GM18505 (cell line): ENCODE measurements around the gene PPFIBP2.

Experiments
- ATAC-seq: cut with Tn5 transposase; IDR thresholded peaks from one replicate; pipeline ENCODE4 v1.9.1; 2021; ENCODE audit not compliant: unreplicated experiment
- POLR2A ChIP-seq: IDR thresholded peaks from 4 replicates; pipeline ENCODE4 v1.6.1; 2011; ENCODE audit warnings: borderline replicate concordance; ENCODE audit not compliant: insufficient read depth, insufficient read length; ENCODE audit errors: extremely low read depth

PPFIBP2 gene

DNA sequence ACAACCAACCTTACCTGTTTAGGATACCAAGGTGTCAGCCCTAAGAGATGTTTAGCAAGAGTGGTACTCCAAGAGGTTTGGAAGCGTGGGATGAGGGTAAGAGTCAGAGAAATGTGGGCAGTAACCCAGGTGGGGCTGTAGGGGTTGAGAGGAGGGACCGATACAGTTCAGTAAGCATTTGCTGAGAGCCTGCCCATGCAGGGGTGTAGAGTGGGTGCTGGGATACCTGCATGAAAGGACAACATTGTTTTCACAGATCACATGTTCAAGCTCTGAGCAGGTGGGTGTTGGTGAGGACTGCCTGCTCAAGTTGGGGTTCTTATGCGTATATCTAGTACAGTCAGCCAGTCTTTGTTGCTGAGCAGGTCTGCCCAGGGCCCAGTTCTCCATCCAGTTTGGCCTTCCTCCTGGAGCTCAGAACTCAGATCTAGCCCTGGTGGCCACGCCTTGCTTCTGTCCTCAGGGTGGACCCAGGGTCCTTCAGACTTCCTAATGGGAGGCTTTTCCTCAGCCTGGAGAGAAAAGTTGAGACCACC lies 14.8 kb downstream of the PPFIBP2 start:
- no peak for TF ChIP-seq POLR2A
- ATAC-seq = no peak

- ATAC-seq = no peak
These were observed 16.3 kb downstream of the PPFIBP2 start for GRCh38 chr11:7530013-7530640.

DNA sequence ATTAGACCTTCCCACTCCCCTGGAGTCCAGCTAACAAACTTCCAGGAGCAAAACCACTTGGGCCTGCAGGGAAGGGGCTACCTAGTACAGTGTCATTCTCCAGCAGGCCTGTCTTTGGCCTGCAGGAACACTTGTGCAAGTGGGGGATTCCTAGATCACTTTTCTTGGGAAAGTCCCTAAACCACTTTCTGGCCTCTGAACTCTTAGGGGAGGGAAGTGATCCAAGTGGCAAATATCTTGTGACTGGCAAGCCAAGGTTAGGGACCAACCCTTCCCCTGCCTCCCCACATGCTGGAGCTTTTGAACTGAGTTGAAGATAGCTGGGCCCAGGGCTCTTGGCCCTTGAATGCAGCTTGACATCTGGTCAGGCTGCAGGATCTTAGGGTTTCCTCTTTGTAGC lies 17.2 kb downstream of the PPFIBP2 start:
- ATAC-seq = no peak
- peak; percentile 17 for TF ChIP-seq POLR2A

More at GRCh38 chr11:7530013-7530640, 16.3 kb downstream of the PPFIBP2 start:
- TF ChIP-seq POLR2A = no peak

- TF ChIP-seq POLR2A = no peak
- ATAC-seq = no peak
These were observed 18.8 kb downstream of the PPFIBP2 start for GRCh38 chr11:7532405-7533145.

DNA sequence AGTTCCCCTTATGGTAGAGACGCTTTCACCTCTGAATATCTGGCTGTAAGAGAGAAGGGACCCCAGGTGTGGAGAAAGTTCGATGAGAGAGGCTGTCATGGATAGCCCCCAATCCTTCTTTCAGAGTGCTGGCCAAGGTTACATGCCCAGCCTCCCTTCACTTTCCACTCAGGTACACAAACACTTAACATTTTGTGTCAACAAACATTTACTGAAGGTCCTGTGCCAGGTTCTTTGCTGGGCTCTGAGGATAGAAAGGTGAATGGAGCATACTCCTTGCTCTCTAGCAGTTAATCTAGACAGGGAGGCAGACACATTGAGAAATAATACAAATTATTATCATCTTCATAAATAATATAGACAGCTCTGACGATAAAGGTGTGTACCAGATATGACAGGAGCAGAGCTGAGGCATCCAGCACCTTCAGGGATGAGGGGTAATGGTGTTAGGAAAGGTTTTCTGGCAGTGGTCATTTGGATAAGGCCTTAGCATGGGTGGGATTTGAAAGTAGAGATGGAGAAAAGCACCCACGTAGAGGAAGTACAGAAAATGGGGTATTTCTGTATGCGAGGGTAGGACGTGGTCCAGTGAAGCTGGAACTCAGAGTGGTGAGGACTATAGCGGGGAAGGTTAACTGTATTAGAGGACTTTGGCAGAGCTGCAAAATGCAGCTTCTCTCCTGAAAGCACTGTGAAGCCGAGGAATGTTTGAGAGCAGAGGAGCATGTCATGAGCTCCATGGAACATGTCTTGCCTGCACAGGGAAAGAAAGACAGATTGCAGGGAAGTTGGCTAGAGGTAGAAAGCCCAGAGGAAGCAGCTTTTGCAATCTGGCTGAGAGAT lies 19.6 kb downstream of the PPFIBP2 start:
- ATAC-seq = no peak

DNA sequence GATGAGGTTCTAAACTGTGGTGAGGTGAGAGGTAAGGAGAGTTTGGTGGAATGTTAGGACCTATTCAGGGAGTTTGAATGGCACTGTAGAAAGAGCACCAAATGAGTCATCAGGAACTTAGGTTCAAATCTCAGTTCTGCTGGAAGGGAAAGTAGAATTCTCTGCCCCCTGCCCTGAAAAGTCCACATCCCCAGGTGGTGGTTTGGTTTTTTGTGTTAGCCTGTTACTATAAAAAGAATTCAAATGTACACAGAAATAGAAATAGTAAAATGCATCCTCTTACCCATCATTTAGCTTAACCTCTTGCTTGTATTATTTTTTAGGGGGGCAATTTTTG lies 20.2 kb downstream of the PPFIBP2 start:
- no peak for ATAC-seq
- no peak for TF ChIP-seq POLR2A

More for the DNA sequence above, 19.6 kb downstream of the PPFIBP2 start:
- TF ChIP-seq POLR2A = peak; percentile 34

DNA sequence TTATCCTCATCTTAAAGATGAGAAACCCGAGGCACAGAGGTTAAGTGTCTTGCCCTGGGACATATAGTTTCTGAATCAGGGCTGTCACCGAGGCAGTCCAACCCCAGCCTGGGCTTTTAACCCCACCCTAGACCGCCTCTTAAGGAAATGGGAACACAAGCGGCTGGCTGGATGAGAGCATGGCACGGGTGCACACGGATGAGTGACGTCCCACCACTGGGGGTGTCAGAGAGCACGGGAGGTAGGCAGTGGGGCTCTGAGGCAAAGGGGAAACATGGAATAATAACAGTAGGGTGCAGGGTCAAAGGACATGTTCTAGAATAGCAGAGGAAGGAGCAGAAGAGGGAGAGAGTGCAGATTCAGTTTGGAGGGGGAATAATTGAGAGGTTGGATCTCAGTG lies 22.3 kb downstream of the PPFIBP2 start:
- ATAC-seq = no peak
- no peak for TF ChIP-seq POLR2A

- no peak for TF ChIP-seq POLR2A
These were observed 23.5 kb downstream of the PPFIBP2 start for GRCh38 chr11:7537265-7537664.

DNA sequence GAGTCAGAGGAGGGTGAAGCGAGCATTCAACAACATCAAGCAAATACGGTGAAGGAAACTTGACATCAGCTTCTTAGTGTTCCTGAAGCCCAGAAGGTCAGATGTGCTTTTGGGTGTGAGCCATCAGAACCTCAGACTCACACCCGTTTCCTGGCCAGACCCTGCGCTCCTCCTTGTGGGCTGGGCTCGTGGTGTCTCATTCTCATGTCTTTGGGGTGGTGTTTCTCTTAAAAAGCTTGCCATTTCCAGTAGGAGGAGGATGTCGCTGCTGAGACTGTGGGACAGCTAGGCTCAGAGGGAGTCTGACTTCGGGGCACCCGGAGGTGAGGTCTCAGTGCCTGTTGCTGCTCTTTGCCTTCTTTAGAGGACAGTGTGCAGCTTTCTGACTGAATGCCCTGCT lies 24.2 kb downstream of the PPFIBP2 start:
- TF ChIP-seq POLR2A = no peak
- ATAC-seq = no peak

More at GRCh38 chr11:7537265-7537664, 23.5 kb downstream of the PPFIBP2 start:
- no peak for ATAC-seq

- ATAC-seq = no peak
- no peak for TF ChIP-seq POLR2A
These were observed 25.0 kb downstream of the PPFIBP2 start for GRCh38 chr11:7538466-7539454.

- TF ChIP-seq POLR2A = no peak
- no peak for ATAC-seq
These were observed 27.2 kb downstream of the PPFIBP2 start for GRCh38 chr11:7540830-7541555.

- no peak for ATAC-seq
- TF ChIP-seq POLR2A = no peak
These were observed 29.5 kb downstream of the PPFIBP2 start for GRCh38 chr11:7543302-7543701.
